ENCODE measurements around the gene EPHA1.

DNA sequence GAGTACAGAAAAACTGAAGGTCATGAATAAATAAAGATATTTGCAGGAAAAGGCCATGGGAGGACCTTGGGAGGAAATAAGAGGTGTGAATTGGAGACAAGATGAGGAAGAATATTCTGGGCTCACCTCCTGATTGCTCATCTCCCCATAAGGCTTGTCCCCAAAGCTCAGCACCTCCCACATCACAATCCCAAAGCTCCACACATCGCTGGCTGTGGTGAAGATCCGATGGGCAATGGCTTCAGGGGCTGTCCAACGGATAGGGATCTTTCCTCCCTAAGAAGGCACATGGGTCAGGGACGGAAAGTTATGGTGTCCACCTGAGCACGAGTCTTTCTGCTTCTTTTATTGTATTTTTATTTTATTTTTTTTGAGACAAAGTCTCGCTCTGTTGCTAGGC is 14.6 kb downstream of the EPHA1 start:
- TF ChIP-seq, protein P1, sequence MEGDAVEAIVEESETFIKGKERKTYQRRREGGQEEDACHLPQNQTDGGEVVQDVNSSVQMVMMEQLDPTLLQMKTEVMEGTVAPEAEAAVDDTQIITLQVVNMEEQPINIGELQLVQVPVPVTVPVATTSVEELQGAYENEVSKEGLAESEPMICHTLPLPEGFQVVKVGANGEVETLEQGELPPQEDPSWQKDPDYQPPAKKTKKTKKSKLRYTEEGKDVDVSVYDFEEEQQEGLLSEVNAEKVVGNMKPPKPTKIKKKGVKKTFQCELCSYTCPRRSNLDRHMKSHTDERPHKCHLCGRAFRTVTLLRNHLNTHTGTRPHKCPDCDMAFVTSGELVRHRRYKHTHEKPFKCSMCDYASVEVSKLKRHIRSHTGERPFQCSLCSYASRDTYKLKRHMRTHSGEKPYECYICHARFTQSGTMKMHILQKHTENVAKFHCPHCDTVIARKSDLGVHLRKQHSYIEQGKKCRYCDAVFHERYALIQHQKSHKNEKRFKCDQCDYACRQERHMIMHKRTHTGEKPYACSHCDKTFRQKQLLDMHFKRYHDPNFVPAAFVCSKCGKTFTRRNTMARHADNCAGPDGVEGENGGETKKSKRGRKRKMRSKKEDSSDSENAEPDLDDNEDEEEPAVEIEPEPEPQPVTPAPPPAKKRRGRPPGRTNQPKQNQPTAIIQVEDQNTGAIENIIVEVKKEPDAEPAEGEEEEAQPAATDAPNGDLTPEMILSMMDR (IDR thresholded peaks at IDR 0.05): no peak
- TF ChIP-seq EZH2 (IDR thresholded peaks at IDR 0.05; ENCODE audit: borderline replicate concordance, insufficient read depth, low read depth, low read length, poor library complexity, severe bottlenecking): no peak
